Activated CD8-positive, alpha-beta T cell treated with anti-CD3 and anti-CD28 coated beads for 36 hours (primary cell): ENCODE results near the gene FKBP2. TPM values are rescaled to one million over a fixed set of nuclear protein-coding genes. Genes with fewer than 3 reads are reported as not detected.
A peak's percentile ranks its signal among the peaks of the same experiment; 100 is the strongest.

ENCODE experiments used
- ATAC-seq: fragments of 200-7000 bp; cut with Tn5 transposase; one replicate; pipeline ENCODE4 v1.10.0; 2021; ENCODE audit warnings: mild to moderate bottlenecking, moderate library complexity
- CTCF ChIA-PET: fragments of 350-600 bp; sonication (Branson Sonifier 250); formaldehyde crosslinking; loops from one replicate; lab custom pipeline; 2021; ENCODE audit warnings: antibody characterized with exemption; lab: Charles Lee
- POLR2A ChIA-PET: fragments of 350-600 bp; sonication (Branson Sonifier 250); formaldehyde crosslinking; loops from one replicate; lab custom pipeline; 2021; ENCODE audit warnings: antibody characterized with exemption; lab: Charles Lee
- DNase-seq: peaks from one replicate; pipeline ENCODE4 v3.0.0-alpha.2; 2020
- H3K27ac Mint-ChIP-seq: one replicate; pipeline ENCODE4 v1.8.0; 2021; ENCODE audit warnings: mild to moderate bottlenecking, mixed read lengths
- H3K27me3 Mint-ChIP-seq: one replicate; pipeline ENCODE4 v1.8.0; 2021; ENCODE audit warnings: mixed read lengths
- H3K36me3 Mint-ChIP-seq: one replicate; pipeline ENCODE4 v1.8.0; 2021; ENCODE audit warnings: low read depth, mixed read lengths
- H3K4me1 Mint-ChIP-seq: one replicate; pipeline ENCODE4 v1.8.0; 2021; ENCODE audit warnings: low read depth, mixed read lengths
- H3K4me3 Mint-ChIP-seq: one replicate; pipeline ENCODE4 v1.8.0; 2021; ENCODE audit warnings: mild to moderate bottlenecking, moderate library complexity, mixed read lengths
- H3K9me3 Mint-ChIP-seq: one replicate; pipeline ENCODE4 v1.8.0; 2021; ENCODE audit warnings: mixed read lengths
- CTCF ChIP-seq: fragments of 200-600 bp; IDR thresholded peaks from one replicate; pipeline ENCODE4 v1.8.0; 2022; ENCODE audit warnings: antibody characterized with exemption, mild to moderate bottlenecking
- intact Hi-C: fragments of 100-400 bp; cut with micrococcal nuclease; formaldehyde crosslinking; loops from one replicate; pipeline ENCODE4 v1.10.0; 2022
- total RNA-seq, 2 experiments: library from RNA; stranded (reverse); gene quantifications; one replicate each; pipeline ENCODE4 v1.2.3, GENCODE V29; 2021

The FKBP2 gene
- total RNA-seq, 2 experiments from 2014 or later: 23.5 to 26.9 TPM

GRCh38 chr11:64231546-64231945 is 9.3 kb upstream of the FKBP2 start:
- no peaks in the 10 kb centered on the region for H3K27me3 Mint-ChIP-seq
- H3K4me3 Mint-ChIP-seq: peak overlapping the region; percentile 81
- H3K9me3 Mint-ChIP-seq: no peaks in the 10 kb centered on the region
- intact Hi-C loops: no loop called here
- TF ChIP-seq CTCF: no peak
- peaks cover 13% of the 10 kb centered on the region for H3K36me3 Mint-ChIP-seq
- no peak overlapping the region for H3K27ac Mint-ChIP-seq
- ChIA-PET CTCF (interaction anchor here (0.9 to 1.5 kb wide), 3 partner anchors 15 to 40 kb away, joined by 3 to 5 read pairs (median 3); no protein-coding TSS in a partner anchor), POLR2A (interaction anchor here (0.8 to 4.6 kb wide), 9 partner anchors 8 to 85 kb away, joined by 3 to 39 read pairs (median 4); partner anchors contain the start of gene FERMT3)
- no peak for DNase-seq
- peaks cover 34% of the 10 kb centered on the region for H3K4me1 Mint-ChIP-seq
- ATAC-seq: no peak

- Mint-ChIP-seq H3K27ac (peak overlapping the region; percentile 11), H3K27me3 (no peaks in the 10 kb centered on the region), H3K4me1 (peaks cover 31% of the 10 kb centered on the region), H3K9me3 (no peaks in the 10 kb centered on the region), H3K4me3 (peak overlapping the region; percentile 81), H3K36me3 (peaks cover 14% of the 10 kb centered on the region)
- ATAC-seq (no peak), DNase-seq (no peak)
- no peak for TF ChIP-seq CTCF
- ChIA-PET CTCF (interaction anchor here (0.9 to 1.6 kb wide), 3 partner anchors 16 to 72 kb away, joined by 3 to 9 read pairs (median 4); no protein-coding TSS in a partner anchor), POLR2A (interaction anchor here (0.8 to 4.6 kb wide), 11 partner anchors 7 to 84 kb away, joined by 3 to 39 read pairs (median 5); partner anchors contain the start of gene FERMT3)
- intact Hi-C loops: no loop called here
Observed at GRCh38 chr11:64232182-64232966, 8.5 kb upstream of the FKBP2 start.

GRCh38 chr11:64232967-64233315 is 8.0 kb upstream of the FKBP2 start:
- DNase-seq (no peak), ATAC-seq (no peak)
- Mint-ChIP-seq H3K27ac (no peak overlapping the region), H3K27me3 (no peaks in the 10 kb centered on the region), H3K36me3 (peaks cover 17% of the 10 kb centered on the region), H3K4me3 (no peak overlapping the region), H3K4me1 (peaks cover 32% of the 10 kb centered on the region), H3K9me3 (no peaks in the 10 kb centered on the region)
- POLR2A ChIA-PET: interaction anchor here (1.0 to 4.6 kb wide), 5 partner anchors 9 to 37 kb away, joined by 5 to 39 read pairs (median 6); partner anchors contain the start of gene FERMT3
- CTCF ChIA-PET: interaction anchor here (0.9 to 1.6 kb wide), 3 partner anchors 27 to 71 kb away, joined by 3 to 9 read pairs (median 4); no protein-coding TSS in a partner anchor
- intact Hi-C loops: no loop called here
- TF ChIP-seq CTCF: no peak

- peak; percentile 65 for DNase-seq
- peak within 1 kb of the TSS; percentile 88 for H3K4me3 Mint-ChIP-seq
- no peaks in the 10 kb centered on the region for H3K9me3 Mint-ChIP-seq
- intact Hi-C loops: no loop called here
- ChIA-PET POLR2A (interaction anchor here (4.6 kb wide), 1 partner anchor 25 kb away, joined by 39 read pairs; the partner anchor contains the start of gene FERMT3), CTCF (interaction anchor here (0.6 to 0.9 kb wide), 2 partner anchors 12 to 34 kb away, joined by 3 read pairs; partner anchors contain the start of gene PPP1R14B)
- peaks cover 35% of the 10 kb centered on the region for H3K4me1 Mint-ChIP-seq
- H3K27ac Mint-ChIP-seq: peak within 1 kb of the TSS; percentile 83
- no peak for TF ChIP-seq CTCF
- peak; percentile 51 for ATAC-seq
- H3K27me3 Mint-ChIP-seq: no peaks in the 10 kb centered on the region
- peaks cover 20% of the 10 kb centered on the region for H3K36me3 Mint-ChIP-seq
Observed at GRCh38 chr11:64233913-64234586, 6.8 kb upstream of the FKBP2 start, which contains the start of gene VEGFB. Gene VEGFB, plus strand, starts transcription at chr11:64234584. Its CDS starts 250 bp downstream, at chr11:64234834.
